B cell (primary cell): ENCODE measurements around the gene NUDC. TPM values are rescaled to one million over a fixed set of nuclear protein-coding genes. Genes with fewer than 3 reads are reported as not detected.

Source experiments
- ATAC-seq: fragments of 200-7000 bp; cut with Tn5 transposase; one replicate; pipeline ENCODE4 v1.10.0; 2021; ENCODE audit warnings: low read depth, mild to moderate bottlenecking, moderate number of reproducible peaks, moderate library complexity
- CTCF ChIA-PET: fragments of 350-600 bp; sonication (Branson Sonifier 250); formaldehyde crosslinking; loops from one replicate; lab custom pipeline; 2021; ENCODE audit warnings: antibody characterized with exemption, inconsistent platforms; lab: Charles Lee
- POLR2A ChIA-PET: fragments of 350-600 bp; sonication (Branson Sonifier 250); formaldehyde crosslinking; loops from one replicate; lab custom pipeline; 2021; ENCODE audit warnings: antibody characterized with exemption; lab: Charles Lee
- DNase-seq: peaks from one replicate; pipeline ENCODE4 v3.0.0; 2013
- H2AFZ ChIP-seq: 2 replicates; pipeline ENCODE4 v1.6.1; 2012; ENCODE audit warnings: mild to moderate bottlenecking, low read depth, low read length; ENCODE audit not compliant: insufficient read depth, poor library complexity, severe bottlenecking
- H3K27ac ChIP-seq, 2 donors: 1 replicate in 1 of 2; 2 replicates in 1 of 2; pipeline ENCODE4 v1.5.1; 2012 to 2013; ENCODE audit warnings: low read length in 2 of 2, mild to moderate bottlenecking in 2 of 2, moderate library complexity in 1 of 2
- H3K27me3 ChIP-seq, 4 experiments: fragments of 200-600 bp in 1 of 4; sonication (generic) in 1 of 4; replicated peaks in 1 of 4; 1 replicate in 2 of 4; 2 replicates in 2 of 4; pipeline versions ENCODE4 v1.6.1 to v1.7.0; 2013 to 2016; ENCODE audit warnings: low read length in 3 of 4, mild to moderate bottlenecking in 2 of 4, mixed read lengths in 1 of 4, moderate library complexity in 1 of 4; ENCODE audit not compliant: insufficient read depth in 4 of 4, control insufficient read depth in 3 of 4; ENCODE audit errors: control extremely low read depth in 1 of 4
- H3K36me3 ChIP-seq, 2 experiments: replicated peaks in 1 of 2; 1 replicate in 1 of 2; 2 replicates in 1 of 2; pipeline versions ENCODE4 v1.6.1 to v1.7.1; 2013; ENCODE audit warnings: low read length in 1 of 2; ENCODE audit not compliant: insufficient read depth in 2 of 2, control insufficient read depth in 1 of 2; ENCODE audit errors: control extremely low read depth in 1 of 2, extremely low read depth in 1 of 2
- H3K4me1 ChIP-seq, 2 donors: fragments of 200-600 bp in 1 of 2; sonication (generic) in 1 of 2; 1 replicate in 1 of 2; 2 replicates in 1 of 2; pipeline versions ENCODE4 v1.5.1 to v1.6.1; 2013 to 2017; ENCODE audit warnings: low read length in 2 of 2; ENCODE audit not compliant: control insufficient read depth in 2 of 2, insufficient read depth in 2 of 2
- H3K4me2 ChIP-seq: replicated peaks from 2 replicates; pipeline ENCODE3; 2012; ENCODE audit warnings: mild to moderate bottlenecking, low read depth, low read length; ENCODE audit not compliant: poor library complexity, severe bottlenecking
- H3K4me3 ChIP-seq, 5 experiments: fragments of 200-600 bp in 1 of 5; sonication (generic) in 1 of 5; 1 replicate in 3 of 5; 2 replicates in 2 of 5; pipeline versions ENCODE4 v1.5.1 to v1.7.0; 2011 to 2016; ENCODE audit warnings: low read length in 4 of 5, mild to moderate bottlenecking in 4 of 5, low read depth in 2 of 5, control low read depth in 1 of 5, moderate library complexity in 1 of 5; ENCODE audit not compliant: insufficient read depth in 1 of 5; ENCODE audit errors: control extremely low read depth in 1 of 5, extremely low read depth in 1 of 5
- H3K79me2 ChIP-seq: fragments of 200-600 bp; sonication (generic); one replicate; pipeline ENCODE4 v1.6.0; 2016; ENCODE audit warnings: low read length; ENCODE audit not compliant: control insufficient read depth, insufficient read depth
- H3K9ac ChIP-seq: fragments of 200-600 bp; sonication (generic); 2 replicates; pipeline ENCODE4 v1.6.1; 2017; ENCODE audit warnings: mild to moderate bottlenecking, low read length, moderate library complexity
- H3K9me3 ChIP-seq, 3 donors: one replicate each; pipeline versions ENCODE4 v1.6.1 to v1.7.1; 2013; ENCODE audit warnings: low read length in 2 of 3; ENCODE audit not compliant: control insufficient read depth in 2 of 3, insufficient read depth in 1 of 3; ENCODE audit errors: control extremely low read depth in 1 of 3
- H4K20me1 ChIP-seq: 2 replicates; pipeline ENCODE4 v1.6.0; 2012; ENCODE audit warnings: mild to moderate bottlenecking, low read length; ENCODE audit not compliant: insufficient read depth, control insufficient read depth, poor library complexity, severe bottlenecking
- H3K27ac Mint-ChIP-seq: one replicate; pipeline ENCODE4 v1.8.0; 2021; ENCODE audit warnings: mixed read lengths
- H3K27me3 Mint-ChIP-seq: one replicate; pipeline ENCODE4 v1.8.0; 2021; ENCODE audit warnings: mixed read lengths
- H3K4me1 Mint-ChIP-seq: one replicate; pipeline ENCODE4 v1.8.0; 2021; ENCODE audit warnings: mixed read lengths
- H3K4me3 Mint-ChIP-seq: one replicate; pipeline ENCODE4 v1.8.0; 2021; ENCODE audit warnings: mixed read lengths
- H3K9me3 Mint-ChIP-seq: one replicate; pipeline ENCODE4 v1.8.0; 2022; ENCODE audit warnings: mixed read lengths; ENCODE audit not compliant: insufficient read depth
- CTCF ChIP-seq: fragments of 200-600 bp; IDR thresholded peaks from one replicate; pipeline ENCODE4 v1.8.0; 2022; ENCODE audit warnings: antibody characterized with exemption, mild to moderate bottlenecking
- EZH2 ChIP-seq: IDR thresholded peaks from 2 replicates; pipeline ENCODE4 v1.6.1; 2012; ENCODE audit warnings: borderline replicate concordance, low read depth, mild to moderate bottlenecking, moderate library complexity, low read length; ENCODE audit not compliant: insufficient read depth, poor library complexity, severe bottlenecking
- WGBS: methylation state at CpG from one replicate; pipeline ENCODE4 v1.1.5; 2013; ENCODE audit warnings: missing lambda C conversion rate; ENCODE audit not compliant: insufficient coverage; 5-methylcytosine and 5-hydroxymethylcytosine counted together
- intact Hi-C: fragments of 100-400 bp; cut with micrococcal nuclease; formaldehyde crosslinking; loops from one replicate; pipeline ENCODE4 v1.10.0; 2022
- polyA plus RNA-seq: library from polyadenylated mRNA; depleted of rRNA; stranded (reverse); fragments of >200 nt; gene quantifications from 2 replicates; pipeline ENCODE4 v1.2.3, GENCODE V29; 2012
- total RNA-seq, 2 donors: library from RNA; stranded (reverse); fragments of 120-200 nt in 1 of 2; gene quantifications; 1 replicate in 1 of 2; 2 replicates in 1 of 2; pipeline versions ENCODE4 v1.2.3 to v1.2.4, GENCODE V29; 2013 to 2022

NUDC gene
- total and polyA plus RNA-seq, 2 donors (not counting 1 experiment from before 2014, with no cell fraction given) = 28.3 to 45.3 TPM

GRCh38 chr1:26882696-26883463 is 38.7 kb upstream of the NUDC start:
- Histone ChIP-seq H2AFZ (no peak overlapping the region), H3K4me1 (peaks cover 0 to under 1% of the 10 kb centered on the region in 2 donors), H4K20me1 (peaks cover 9% of the 10 kb centered on the region), H3K27me3 (no peaks in the 10 kb centered on the region), H3K4me2 (no peak overlapping the region), H3K27ac (no peak overlapping the region), H3K9ac (no peak overlapping the region), H3K9me3 (no peaks in the 10 kb centered on the region), H3K36me3 (peaks cover 26 to 71% of the 10 kb centered on the region in 2 experiments), H3K79me2 (peaks cover 35% of the 10 kb centered on the region), H3K4me3 (no peak overlapping the region)
- peaks cover 8% of the 10 kb centered on the region for H3K4me1 Mint-ChIP-seq
- ATAC-seq (no peak), DNase-seq (no peak)
- POLR2A ChIA-PET = no interaction called here
- TF ChIP-seq CTCF = no peak
- TF ChIP-seq EZH2 = no peak
- H3K27ac Mint-ChIP-seq = no peak overlapping the region
- H3K9me3 Mint-ChIP-seq = no peaks in the 10 kb centered on the region
- intact Hi-C loops = no loop called here
- no peak overlapping the region for H3K4me3 Mint-ChIP-seq
- CTCF ChIA-PET = interaction anchor here (0.6 to 7.3 kb wide), 8 partner anchors 7 to 345 kb away, joined by 3 to 79 read pairs (median 7); partner anchors contain the start of gene GPN2
- no peaks in the 10 kb centered on the region for H3K27me3 Mint-ChIP-seq
- whole genome bisulfite sequencing = 97% methylated on average over 5 of the region's 5 CpGs

DNA sequence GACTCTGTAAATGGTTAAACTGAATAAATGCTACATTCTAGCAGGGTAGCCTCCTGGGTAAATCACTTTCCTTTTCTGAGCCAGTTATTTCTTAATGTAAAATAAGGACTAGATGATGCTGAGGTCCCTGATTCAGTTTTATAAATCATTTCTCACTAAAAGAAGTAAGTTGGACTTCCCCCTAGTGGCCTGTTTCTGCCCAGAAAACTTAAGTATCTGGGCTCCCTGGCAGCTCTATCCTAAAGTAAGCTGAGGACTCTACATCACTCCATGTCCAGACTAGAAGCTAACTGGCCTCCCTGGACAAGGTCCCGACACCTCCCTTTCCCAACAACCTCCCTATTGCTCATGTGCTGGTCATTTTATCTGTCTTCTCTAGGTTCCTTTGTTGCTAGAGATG is 34.4 kb upstream of the NUDC start:
- POLR2A ChIA-PET = interaction anchor here (0.6 to 1.3 kb wide), 3 partner anchors 13 to 35 kb away, joined by 3 to 7 read pairs (median 3); partner anchors contain the start of genes GPATCH3 and NUDC
- peaks cover 21 to 54% of the 10 kb centered on the region in 2 experiments for H3K36me3 ChIP-seq
- H3K4me3 ChIP-seq = no peak overlapping the region
- peaks cover 33% of the 10 kb centered on the region for H3K4me1 Mint-ChIP-seq
- no peak overlapping the region for H3K27ac ChIP-seq
- H3K4me1 ChIP-seq = peaks cover 15 to 21% of the 10 kb centered on the region in 2 donors
- ATAC-seq (no peak), DNase-seq (peak; percentile 45)
- no peak overlapping the region for H3K9ac ChIP-seq
- H3K4me3 Mint-ChIP-seq = peak overlapping the region; percentile 47
- WGBS = no CpG with 5 or more reads among the region's 1 CpG
- no peaks in the 10 kb centered on the region for H3K27me3 Mint-ChIP-seq
- peaks cover 27% of the 10 kb centered on the region for H4K20me1 ChIP-seq
- peaks cover 0 to 3% (median 0%) of the 10 kb centered on the region in 3 donors for H3K9me3 ChIP-seq
- H3K9me3 Mint-ChIP-seq = no peaks in the 10 kb centered on the region
- H3K79me2 ChIP-seq = peaks cover 54% of the 10 kb centered on the region
- H3K4me2 ChIP-seq = no peak overlapping the region
- peak overlapping the region; percentile 60 for H3K27ac Mint-ChIP-seq
- no peaks in the 10 kb centered on the region for H3K27me3 ChIP-seq
- CTCF ChIA-PET = interaction anchor here (0.6 to 2.7 kb wide), 11 partner anchors 8 to 1723 kb away, joined by 3 to 9 read pairs (median 4); partner anchors contain the start of gene GPATCH3
- intact Hi-C loops = no loop called here
- TF ChIP-seq EZH2 (no peak), CTCF (peak; percentile 39)
- no peak overlapping the region for H2AFZ ChIP-seq
